H1 (cell line): ENCODE measurements around the gene ADAM19. TPM values are rescaled to one million over a fixed set of nuclear protein-coding genes. Genes with fewer than 3 reads are reported as not detected.

ENCODE experiments used
- CTCF ChIA-PET: fragments of 300-600 bp; sonication (Branson Sonifier 250); formaldehyde crosslinking; loops from one replicate; lab custom pipeline; 2021; ENCODE audit not compliant: partially characterized antibody; lab: Charles Lee
- POLR2A ChIA-PET: fragments of 300-600 bp; sonication (Branson Sonifier 250); formaldehyde crosslinking; loops from one replicate; lab custom pipeline; 2021; ENCODE audit warnings: inconsistent platforms; ENCODE audit not compliant: partially characterized antibody; lab: Charles Lee
- DNase-seq, 2 experiments: peaks; one replicate each; pipeline versions ENCODE4 v3.0.0 to v3.0.0-alpha.2; 2010 to 2022; ENCODE audit warnings: low spot score in 2 of 2, low read depth in 1 of 2, mixed read lengths in 1 of 2
- FAIRE-seq: peaks from 2 replicates; lab custom pipeline; 2011; peaks lifted over from hg19 to GRCh38; lab: Jason Lieb, UNC
- H2AFZ ChIP-seq: 2 replicates; pipeline ENCODE4 v1.8.1; 2012; ENCODE audit warnings: low read length, inconsistent platforms
- H2AK5ac ChIP-seq: 2 replicates; pipeline ENCODE4 v1.6.1; 2013; ENCODE audit warnings: low read depth, low read length
- H2BK120ac ChIP-seq: replicated peaks from 2 replicates; pipeline ENCODE3; 2013; ENCODE audit warnings: low read depth, low read length, inconsistent platforms
- H2BK12ac ChIP-seq: 2 replicates; pipeline ENCODE4 v1.6.1; 2013; ENCODE audit warnings: low read depth, low read length
- H2BK15ac ChIP-seq: 2 replicates; pipeline ENCODE4 v1.6.1; 2013; ENCODE audit warnings: low read length
- H2BK20ac ChIP-seq: 2 replicates; pipeline ENCODE4 v1.6.1; 2013; ENCODE audit warnings: low read length
- H2BK5ac ChIP-seq: 2 replicates; pipeline ENCODE4 v1.6.1; 2013; ENCODE audit warnings: low read depth, low read length
- H3K14ac ChIP-seq: 2 replicates; pipeline ENCODE4 v1.6.1; 2013; ENCODE audit warnings: inconsistent platforms; ENCODE audit not compliant: insufficient read length
- H3K18ac ChIP-seq: 2 replicates; pipeline ENCODE4 v1.6.1; 2013; ENCODE audit warnings: low read length; ENCODE audit errors: extremely low read depth
- H3K23ac ChIP-seq: 2 replicates; pipeline ENCODE4 v1.6.1; 2013; ENCODE audit warnings: inconsistent platforms; ENCODE audit not compliant: insufficient read length
- H3K23me2 ChIP-seq: 2 replicates; pipeline ENCODE4 v1.6.1; 2013; ENCODE audit warnings: low read depth, low read length
- H3K27ac ChIP-seq: 2 replicates; pipeline ENCODE4 v1.6.1; 2011; ENCODE audit warnings: low read depth, low read length, inconsistent platforms
- H3K27me3 ChIP-seq, 4 experiments: replicated peaks in 1 of 4; 1 replicate in 1 of 4; 2 replicates in 3 of 4; pipeline versions ENCODE4 v1.6.1 to v1.8.1; 2011 to 2013; ENCODE audit warnings: low read length in 3 of 4, mild to moderate bottlenecking in 3 of 4, inconsistent platforms in 2 of 4, mixed read lengths in 2 of 4, moderate library complexity in 1 of 4; ENCODE audit not compliant: control insufficient read depth in 3 of 4, insufficient read depth in 3 of 4; ENCODE audit errors: extremely low read depth in 1 of 4
- H3K36me3 ChIP-seq, 4 experiments: 2 replicates each; pipeline versions ENCODE4 v1.6.1 to v1.8.1; 2011 to 2013; ENCODE audit warnings: mild to moderate bottlenecking in 4 of 4, low read length in 3 of 4, moderate library complexity in 2 of 4, control low read depth in 1 of 4, inconsistent platforms in 1 of 4; ENCODE audit not compliant: insufficient read depth in 4 of 4, control insufficient read depth in 2 of 4
- H3K4ac ChIP-seq: replicated peaks from 2 replicates; pipeline ENCODE3; 2013; ENCODE audit warnings: low read length, low read depth, mixed read lengths, inconsistent platforms; ENCODE audit not compliant: insufficient read length
- H3K4me1 ChIP-seq, 4 experiments: replicated peaks in 1 of 4; 1 replicate in 1 of 4; 2 replicates in 3 of 4; pipeline versions ENCODE4 v1.6.1 to v1.8.1; 2011 to 2013; ENCODE audit warnings: low read length in 3 of 4, inconsistent platforms in 2 of 4, mixed read lengths in 1 of 4; ENCODE audit not compliant: insufficient read depth in 4 of 4, control insufficient read depth in 3 of 4
- H3K4me2 ChIP-seq, 2 experiments: 2 replicates each; pipeline versions ENCODE4 v1.6.1 to v1.8.1; 2011 to 2013; ENCODE audit warnings: low read depth in 2 of 2, low read length in 2 of 2, control low read depth in 1 of 2, inconsistent platforms in 1 of 2, mild to moderate bottlenecking in 1 of 2; ENCODE audit not compliant: insufficient read depth in 1 of 2
- H3K4me3 ChIP-seq, 4 experiments: fragments of 200-600, 300-600 bp in 1 of 4; sonication (generic), shearing (Covaris generic), sonication (Bioruptor Twin) in 1 of 4; 2 replicates each; pipeline versions ENCODE4 v1.5.1 to v1.8.1; 2011 to 2016; ENCODE audit warnings: low read length in 4 of 4, low read depth in 3 of 4, control low read depth in 2 of 4, inconsistent platforms in 2 of 4, mild to moderate bottlenecking in 2 of 4, mixed read lengths in 1 of 4, moderate library complexity in 1 of 4; ENCODE audit not compliant: insufficient read depth in 2 of 4; ENCODE audit errors: extremely low read depth in 1 of 4
- H3K56ac ChIP-seq: replicated peaks from 2 replicates; pipeline ENCODE3; 2013; ENCODE audit warnings: low read depth, mild to moderate bottlenecking, mixed read lengths, low read length, inconsistent platforms; ENCODE audit not compliant: insufficient read length
- H3K79me1 ChIP-seq: 2 replicates; pipeline ENCODE4 v1.6.1; 2013; ENCODE audit warnings: low read depth, low read length, control low read depth
- H3K79me2 ChIP-seq, 2 experiments: 2 replicates each; pipeline versions ENCODE4 v1.6.1 to v1.8.1; 2012 to 2013; ENCODE audit warnings: low read length in 2 of 2, mild to moderate bottlenecking in 2 of 2, inconsistent platforms in 1 of 2; ENCODE audit not compliant: insufficient read depth in 2 of 2, control insufficient read depth in 1 of 2
- H3K9ac ChIP-seq, 4 experiments: replicated peaks in 1 of 4; 1 replicate in 1 of 4; 2 replicates in 3 of 4; pipeline versions ENCODE4 v1.6.1 to v1.8.1; 2011 to 2013; ENCODE audit warnings: low read depth in 3 of 4, low read length in 3 of 4, control low read depth in 2 of 4, mild to moderate bottlenecking in 2 of 4, moderate library complexity in 2 of 4, inconsistent platforms in 1 of 4; ENCODE audit errors: extremely low read depth in 1 of 4
- H3K9me3 ChIP-seq, 2 experiments: 2 replicates each; pipeline versions ENCODE4 v1.6.1 to v1.8.1; 2012 to 2013; ENCODE audit warnings: mild to moderate bottlenecking in 2 of 2, moderate library complexity in 2 of 2, control low read depth in 1 of 2, inconsistent platforms in 1 of 2, low read depth in 1 of 2, low read length in 1 of 2, mixed read lengths in 1 of 2; ENCODE audit not compliant: insufficient read depth in 2 of 2
- H4K20me1 ChIP-seq, 2 experiments: replicated peaks in 1 of 2; 2 replicates each; pipeline versions ENCODE3 to v1.8.1; 2011 to 2013; ENCODE audit warnings: inconsistent platforms in 2 of 2, low read length in 2 of 2, mild to moderate bottlenecking in 1 of 2; ENCODE audit not compliant: insufficient read depth in 2 of 2, control insufficient read depth in 1 of 2
- H4K5ac ChIP-seq: 2 replicates; pipeline ENCODE4 v1.6.1; 2013; ENCODE audit warnings: low read length, low read depth, mixed read lengths, inconsistent platforms; ENCODE audit not compliant: insufficient read length
- H4K8ac ChIP-seq: 2 replicates; pipeline ENCODE4 v1.8.0; 2013; ENCODE audit warnings: mild to moderate bottlenecking, moderate library complexity, low read length, inconsistent platforms; ENCODE audit not compliant: insufficient read depth; ENCODE audit errors: extremely low read depth
- H4K91ac ChIP-seq: replicated peaks from 2 replicates; pipeline ENCODE3; 2013; ENCODE audit warnings: low read length, mixed read lengths, inconsistent platforms; ENCODE audit not compliant: insufficient read length
- CREB1 ChIP-seq: IDR thresholded peaks from 2 replicates; pipeline ENCODE4 v1.6.1; 2012; ENCODE audit warnings: inconsistent platforms
- CTBP2 ChIP-seq: IDR thresholded peaks from 2 replicates; pipeline ENCODE4 v1.7.0; 2011; ENCODE audit warnings: borderline replicate concordance, mild to moderate bottlenecking, moderate library complexity, mixed read lengths, low read length; ENCODE audit not compliant: insufficient read depth, insufficient read length
- HDAC2 ChIP-seq, 2 experiments: fragments of 300-600 bp in 1 of 2; sonication (generic) in 1 of 2; IDR thresholded peaks; 2 replicates each; pipeline ENCODE4 v1.6.1; 2011 to 2012; ENCODE audit warnings: low read depth in 2 of 2, low read length in 2 of 2, mild to moderate bottlenecking in 2 of 2, moderate library complexity in 2 of 2, borderline replicate concordance in 1 of 2, inconsistent platforms in 1 of 2
- HDAC6 ChIP-seq: IDR thresholded peaks from one replicate; pipeline ENCODE4 v1.7.1; 2012; ENCODE audit warnings: low read depth, mild to moderate bottlenecking, inconsistent platforms, low read length, moderate library complexity
- JUND ChIP-seq: IDR thresholded peaks from 2 replicates; pipeline ENCODE4 v1.6.1; 2011; ENCODE audit warnings: mild to moderate bottlenecking, improper control_type of control experiment, low read length
- PHF8 ChIP-seq: fragments of 200-600 bp; sonication (generic); conservative IDR thresholded peaks from 2 replicates; pipeline ENCODE4 v1.7.1; 2012; ENCODE audit warnings: low read depth, mild to moderate bottlenecking, inconsistent platforms, low read length, moderate library complexity
- POLR2A ChIP-seq, 2 experiments: IDR thresholded peaks; 1 replicate in 1 of 2; 2 replicates in 1 of 2; pipeline ENCODE4 v1.6.1; 2011; ENCODE audit warnings: low read depth in 2 of 2, low read length in 2 of 2, mild to moderate bottlenecking in 2 of 2; ENCODE audit errors: control extremely low read depth in 1 of 2
- POLR2AphosphoS5 ChIP-seq: IDR thresholded peaks from 2 replicates; pipeline ENCODE4 v1.6.1; 2011; ENCODE audit warnings: low read depth, low read length
- POU5F1 ChIP-seq: IDR thresholded peaks from 2 replicates; pipeline ENCODE4 v1.6.1; 2011; ENCODE audit warnings: low read depth, mild to moderate bottlenecking, low read length, moderate library complexity
- RFX5 ChIP-seq: IDR thresholded peaks from 2 replicates; pipeline ENCODE4 v1.6.1; 2011; ENCODE audit warnings: low read depth, low read length, improper control_type of control experiment, borderline replicate concordance
- SAP30 ChIP-seq: fragments of 300-600 bp; sonication (generic); IDR thresholded peaks from 2 replicates; pipeline ENCODE4 v1.7.1; 2012; ENCODE audit warnings: low read length, moderate library complexity, mild to moderate bottlenecking, inconsistent platforms; ENCODE audit not compliant: insufficient read depth, insufficient replicate concordance
- SIRT6 ChIP-seq: IDR thresholded peaks from one replicate; pipeline ENCODE4 v1.7.1; 2012; ENCODE audit warnings: low read length, inconsistent platforms
- SRF ChIP-seq: IDR thresholded peaks from 2 replicates; pipeline ENCODE4 v1.6.1; 2011; ENCODE audit warnings: mild to moderate bottlenecking, low read depth, low read length, moderate library complexity
- SUZ12 ChIP-seq: fragments of 200-600 bp; sonication (generic); IDR thresholded peaks from 2 replicates; pipeline ENCODE4 v1.6.1; 2012; ENCODE audit warnings: mild to moderate bottlenecking, inconsistent platforms, low read length, moderate library complexity, mixed read lengths
- TBP ChIP-seq: IDR thresholded peaks from 2 replicates; pipeline ENCODE4 v1.6.1; 2011; ENCODE audit warnings: low read depth, low read length, improper control_type of control experiment
- WGBS, 2 experiments: shearing (Covaris generic) in 1 of 2; methylation state at CpG; one replicate each; pipeline versions ENCODE4 v1.1.6 to v1.1.7; 2013 to 2015; ENCODE audit warnings: low lambda C conversion rate in 2 of 2, mixed read lengths in 2 of 2, inconsistent platforms in 1 of 2, low coverage in 1 of 2, missing lambda C conversion rate in 1 of 2; ENCODE audit not compliant: insufficient replicate concordance in 2 of 2, insufficient coverage in 1 of 2, insufficient read length in 1 of 2; ENCODE audit errors: extremely low coverage in 1 of 2, missing lambda C conversion rate in 1 of 2; 5-methylcytosine and 5-hydroxymethylcytosine counted together
- polyA plus RNA-seq, 7 experiments: library from polyadenylated mRNA; depleted of rRNA in 3 of 7; stranded (reverse) in 5 of 7; unstranded in 2 of 7; fragments of >200 nt in 5 of 7; fragments of 200-250 nt in 2 of 7; gene quantifications; 1 replicate in 5 of 7; 2 replicates in 1 of 7; 4 replicates in 1 of 7; pipeline versions ENCODE4 v1.2.1 to v1.2.3, GENCODE V29; 2011 to 2013; ENCODE audit warnings: missing spikeins in 2 of 7, mixed read lengths in 2 of 7
- total RNA-seq: library from RNA; stranded (reverse); fragmentation: NEBNext Ultra II Directional; extraction: Animal tissue kit (Norgen Biotek cat#: 25700); gene quantifications from 2 replicates; pipeline ENCODE4 v1.2.1, GENCODE V29; 2021

ADAM19 gene
- total and polyA plus RNA-seq, 2 of the 8 experiments (the other 6 are each of a cell fraction or from before 2014, with no cell fraction given): 6.5 to 22.7 TPM

DNA sequence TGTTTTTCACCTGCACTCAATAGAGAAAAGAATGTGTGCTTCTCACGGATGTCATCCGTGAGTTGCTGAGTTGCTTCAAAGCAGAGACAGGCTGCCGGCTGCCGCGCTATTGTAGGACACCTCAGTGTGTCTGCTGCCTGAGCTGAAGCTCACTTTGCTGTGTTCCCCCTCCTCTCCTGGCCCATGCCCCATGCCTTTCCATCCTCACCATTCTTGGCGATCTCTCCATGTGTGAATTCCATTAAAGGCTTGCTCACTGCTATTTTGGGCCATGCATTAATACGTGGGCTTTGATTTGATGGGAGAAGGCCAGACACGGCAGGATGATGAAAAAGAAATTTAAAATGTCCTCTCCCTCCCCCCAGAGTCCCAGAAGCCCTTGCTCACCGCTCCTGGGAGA lies 14.5 kb downstream of the ADAM19 start:
- Histone ChIP-seq H2AK5ac (no peak overlapping the region), H2BK5ac (no peak overlapping the region), H3K18ac (no peak overlapping the region), H3K79me1 (0 out of 2 replicates have a peak, but pooled peaks cover 2% of the 10 kb centered on the region), H3K56ac (no peak overlapping the region), H4K8ac (no peak overlapping the region; the same call in 1 of the 2 replicates), H3K23ac (no peak overlapping the region), H3K9me3 (no peaks in the 10 kb centered on the region), H3K4me3 (no peak overlapping the region), H2BK20ac (no peak overlapping the region), H3K4me1 (peaks cover 0 to 12% (median 7%) of the 10 kb centered on the region in 4 experiments; a peak in 6 of 7 replicates), H3K79me2 (no peaks in the 10 kb centered on the region), H4K20me1 (no peaks in the 10 kb centered on the region), H3K27me3 (no peaks in the 10 kb centered on the region), H3K23me2 (no peaks in the 10 kb centered on the region; the same call in 1 of the 2 replicates), H4K5ac (no peak overlapping the region), H4K91ac (no peak overlapping the region), H3K9ac (0 out of 7 replicates have a peak overlapping the region, but pooled peaks of 1 of the 4 experiments have one; percentile 21), H2AFZ (no peak overlapping the region), H3K14ac (no peak overlapping the region), H2BK120ac (no peak overlapping the region), H3K4ac (no peak overlapping the region), H3K27ac (no peak overlapping the region), H3K4me2 (no peak overlapping the region), H2BK15ac (no peak overlapping the region), H3K36me3 (no peaks in the 10 kb centered on the region; a peak in 2 of 8 replicates), H2BK12ac (no peak overlapping the region; the same call in 1 of the 2 replicates)
- WGBS, 2 experiments: 83% methylated on average over 7 of the region's 9 CpGs; no CpG with 5 or more reads in 1 of the 2 experiments
- no peak for DNase-seq
- ChIA-PET POLR2A (no interaction called here), CTCF (interaction anchor here (0.8 to 1.4 kb wide), 3 partner anchors 9 to 84 kb away, joined by 3 read pairs; no protein-coding TSS in a partner anchor)
- no peak for FAIRE-seq
- TF ChIP-seq RFX5 (no peak), HDAC2 (IDR thresholded peaks at IDR 0.05; ENCODE audit: borderline replicate concordance in 1 of 2, low read depth in 2 of 2, low read length in 2 of 2) (no peak), SIRT6 (no peak), CREB1 (no peak), SRF (no peak), POLR2AphosphoS5 (no peak), SAP30 (no peak), POLR2A (IDR thresholded peaks at IDR 0.05; ENCODE audit: control extremely low read depth in 1 of 2, low read depth in 2 of 2, low read length in 2 of 2) (no peak), PHF8 (no peak), POU5F1 (no peak), HDAC6 (no peak), TBP (no peak), CTBP2 (no peak), JUND (no peak), SUZ12 (no peak)
